OCI-LY1 (cell line): Measurements from ENCODE around the gene CSH1.
A peak's percentile ranks its signal among the peaks of the same experiment; 100 is the strongest.

Source experiments
- H2AFZ ChIP-seq: fragments of 200-600 bp; sonication (generic), shearing (Covaris generic); 2 replicates; pipeline ENCODE4 v1.6.0; 2014; ENCODE audit warnings: antibody characterized with exemption, mild to moderate bottlenecking, low read length
- H3F3A ChIP-seq: fragments of 200-600 bp; sonication (generic), shearing (Covaris generic); 2 replicates; pipeline ENCODE4 v1.6.0; 2014; ENCODE audit warnings: mild to moderate bottlenecking, antibody characterized with exemption, low read length, moderate library complexity; ENCODE audit not compliant: insufficient read depth
- H3K27ac ChIP-seq: fragments of 200-600 bp; sonication (generic); 2 replicates; pipeline ENCODE4 v1.5.1; 2014; ENCODE audit warnings: low read length, mixed run types, mild to moderate bottlenecking, low read depth; ENCODE audit not compliant: poor library complexity, severe bottlenecking
- H3K27me3 ChIP-seq: fragments of 200-600 bp; sonication (generic); 2 replicates; pipeline ENCODE4 v1.6.0; 2014; ENCODE audit warnings: antibody characterized with exemption, mild to moderate bottlenecking, low read length, moderate library complexity; ENCODE audit not compliant: insufficient read depth
- H3K36me3 ChIP-seq: fragments of 200-600 bp; sonication (generic); 2 replicates; pipeline ENCODE4 v1.6.1; 2014; ENCODE audit warnings: mild to moderate bottlenecking, antibody characterized with exemption, low read length, moderate library complexity, mixed read lengths; ENCODE audit not compliant: insufficient read depth
- H3K4me1 ChIP-seq: fragments of 200-600 bp; sonication (generic); 2 replicates; pipeline ENCODE4 v1.5.1; 2014; ENCODE audit warnings: mild to moderate bottlenecking, low read length, moderate library complexity; ENCODE audit not compliant: insufficient read depth, severe bottlenecking
- H3K4me2 ChIP-seq: fragments of 200-600 bp; sonication (generic), shearing (Covaris generic); 2 replicates; pipeline ENCODE4 v1.6.1; 2014; ENCODE audit warnings: low read length
- H3K4me3 ChIP-seq: fragments of 200-600 bp; sonication (generic); 2 replicates; pipeline ENCODE4 v1.5.1; 2014; ENCODE audit warnings: low read length, low read depth, mild to moderate bottlenecking, mixed read lengths; ENCODE audit not compliant: poor library complexity, severe bottlenecking
- H3K79me2 ChIP-seq: fragments of 200-600 bp; shearing (Covaris generic); 2 replicates; pipeline ENCODE4 v1.6.1; 2016; ENCODE audit warnings: mixed run types, low read length, mixed read lengths; ENCODE audit not compliant: insufficient read depth
- H3K9ac ChIP-seq: fragments of 200-600 bp; sonication (generic), shearing (Covaris generic); 2 replicates; pipeline ENCODE4 v1.6.1; 2014; ENCODE audit warnings: mild to moderate bottlenecking, low read length, mixed read lengths
- H3K9me2 ChIP-seq: fragments of 200-600 bp; sonication (generic), shearing (Covaris generic); 2 replicates; pipeline ENCODE4 v1.6.1; 2014; ENCODE audit warnings: low read depth, mild to moderate bottlenecking, low read length, mixed read lengths
- H3K9me3 ChIP-seq: fragments of 200-600 bp; shearing (Covaris generic); 2 replicates; pipeline ENCODE4 v1.6.1; 2014; ENCODE audit warnings: low read length, mixed read lengths
- H4K20me1 ChIP-seq: fragments of 200-600 bp; sonication (generic), shearing (Covaris generic); 2 replicates; pipeline ENCODE4 v1.6.0; 2016; ENCODE audit warnings: mild to moderate bottlenecking, low read length; ENCODE audit not compliant: insufficient read depth
- EZH2 ChIP-seq: fragments of 200-600 bp; sonication (generic), shearing (Covaris generic); IDR thresholded peaks from 2 replicates; pipeline ENCODE4 v1.8.0; 2017; ENCODE audit warnings: borderline replicate concordance, mixed run types, mild to moderate bottlenecking, antibody characterized with exemption, low read length, moderate library complexity, mixed read lengths
- TF ChIP-seq, protein P1 (sequence below): fragments of 200-600 bp; sonication (generic), shearing (Covaris generic); IDR thresholded peaks from 2 replicates; pipeline ENCODE4 v1.5.1; 2017; ENCODE audit warnings: mild to moderate bottlenecking, antibody characterized with exemption, low read length, moderate library complexity, mixed read lengths

The CSH1 gene

DNA sequence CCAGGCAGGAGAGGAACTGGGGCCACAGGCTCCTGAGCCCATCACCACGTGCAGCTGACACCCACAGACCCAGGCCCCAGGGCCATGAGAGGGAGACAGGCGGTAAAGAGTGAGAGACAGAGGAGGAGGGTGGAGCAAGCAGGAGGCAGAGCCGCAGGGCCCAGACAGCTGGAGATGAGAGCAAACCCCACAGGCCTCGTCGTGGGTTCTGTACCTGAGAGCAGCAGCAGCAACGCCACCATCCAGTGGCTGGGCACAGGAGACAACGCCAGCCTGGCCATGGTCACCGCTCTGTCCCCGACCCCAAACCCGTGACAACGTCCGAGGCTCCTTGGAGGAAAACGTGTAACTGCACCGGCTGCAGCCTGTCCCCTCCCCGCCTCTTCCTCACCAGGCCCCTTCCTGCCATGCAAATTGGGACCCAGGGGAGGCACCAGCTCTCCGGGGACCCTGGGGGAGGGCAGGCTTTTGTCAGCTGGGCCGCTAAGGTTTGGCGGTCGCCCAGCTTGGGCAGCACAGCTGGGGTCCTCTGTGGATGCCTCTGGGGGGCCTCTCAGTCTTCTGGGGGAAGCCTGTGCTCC lies 35.7 kb upstream of the CSH1 start, which contains the start of gene CD79B:
TSS of gene CD79B (minus strand) at position 351 of the 581 bp plus-strand sequence. CDS start at position 281, 70 bp downstream.
- H3K4me3 ChIP-seq, result peak within 1 kb of the TSS; percentile 97
- no peaks in the 10 kb centered on the region for H3K27me3 ChIP-seq
- TF ChIP-seq EZH2, result no peak
- TF ChIP-seq, protein P1, sequence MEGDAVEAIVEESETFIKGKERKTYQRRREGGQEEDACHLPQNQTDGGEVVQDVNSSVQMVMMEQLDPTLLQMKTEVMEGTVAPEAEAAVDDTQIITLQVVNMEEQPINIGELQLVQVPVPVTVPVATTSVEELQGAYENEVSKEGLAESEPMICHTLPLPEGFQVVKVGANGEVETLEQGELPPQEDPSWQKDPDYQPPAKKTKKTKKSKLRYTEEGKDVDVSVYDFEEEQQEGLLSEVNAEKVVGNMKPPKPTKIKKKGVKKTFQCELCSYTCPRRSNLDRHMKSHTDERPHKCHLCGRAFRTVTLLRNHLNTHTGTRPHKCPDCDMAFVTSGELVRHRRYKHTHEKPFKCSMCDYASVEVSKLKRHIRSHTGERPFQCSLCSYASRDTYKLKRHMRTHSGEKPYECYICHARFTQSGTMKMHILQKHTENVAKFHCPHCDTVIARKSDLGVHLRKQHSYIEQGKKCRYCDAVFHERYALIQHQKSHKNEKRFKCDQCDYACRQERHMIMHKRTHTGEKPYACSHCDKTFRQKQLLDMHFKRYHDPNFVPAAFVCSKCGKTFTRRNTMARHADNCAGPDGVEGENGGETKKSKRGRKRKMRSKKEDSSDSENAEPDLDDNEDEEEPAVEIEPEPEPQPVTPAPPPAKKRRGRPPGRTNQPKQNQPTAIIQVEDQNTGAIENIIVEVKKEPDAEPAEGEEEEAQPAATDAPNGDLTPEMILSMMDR, result no peak
- H3K4me2 ChIP-seq, result peak within 1 kb of the TSS; percentile 96
- H3K4me1 ChIP-seq, result peaks cover 72% of the 10 kb centered on the region
- peak within 1 kb of the TSS; percentile 100 for H3K9ac ChIP-seq
- peaks cover 23% of the 10 kb centered on the region for H3K79me2 ChIP-seq
- no peaks in the 10 kb centered on the region for H4K20me1 ChIP-seq
- no peak within 1 kb of the TSS for H2AFZ ChIP-seq
- no peaks in the 10 kb centered on the region for H3F3A ChIP-seq
- H3K9me3 ChIP-seq, result no peaks in the 10 kb centered on the region
- H3K9me2 ChIP-seq, result no peaks in the 10 kb centered on the region
- H3K27ac ChIP-seq, result peak within 1 kb of the TSS; percentile 97
- peaks cover 45% of the 10 kb centered on the region for H3K36me3 ChIP-seq

DNA sequence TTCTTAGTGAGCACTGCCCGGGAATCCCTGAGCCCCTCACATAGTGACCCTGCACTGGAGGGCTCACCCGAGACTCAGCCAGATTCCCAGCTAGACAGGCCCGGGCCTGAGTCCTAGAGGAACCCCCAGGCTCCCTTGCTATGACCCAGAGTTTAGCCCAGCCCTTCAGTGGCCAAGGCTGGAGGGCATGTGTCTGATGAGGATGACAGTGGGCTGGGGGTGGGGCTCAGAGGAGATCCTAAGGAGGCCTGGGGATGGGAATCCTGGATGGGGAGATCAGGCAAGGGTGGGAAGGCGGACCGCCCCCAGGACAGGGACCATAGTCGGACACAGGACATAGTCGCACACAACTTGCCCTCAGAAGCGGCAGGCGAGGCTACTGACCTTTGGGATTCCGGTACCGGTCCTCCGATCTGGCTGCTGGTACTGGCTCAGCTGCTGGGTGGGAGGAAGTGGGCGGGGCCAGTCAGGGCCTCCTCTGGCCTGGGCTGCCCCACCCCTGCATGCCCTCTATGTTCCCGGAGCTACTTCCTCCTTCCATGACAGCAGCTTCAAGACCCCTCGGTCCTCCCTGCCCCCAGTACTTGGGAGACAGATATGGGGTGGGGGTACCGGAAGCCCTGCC lies 34.7 kb upstream of the CSH1 start:
- peak overlapping the region; percentile 97 for H3K27ac ChIP-seq
- H3K36me3 ChIP-seq, result peaks cover 50% of the 10 kb centered on the region
- no peaks in the 10 kb centered on the region for H3K9me2 ChIP-seq
- no peaks in the 10 kb centered on the region for H3K9me3 ChIP-seq
- peaks cover 23% of the 10 kb centered on the region for H3K79me2 ChIP-seq
- H3K4me1 ChIP-seq, result peaks cover 80% of the 10 kb centered on the region
- H4K20me1 ChIP-seq, result no peaks in the 10 kb centered on the region
- H3F3A ChIP-seq, result peaks cover 9% of the 10 kb centered on the region
- H3K27me3 ChIP-seq, result no peaks in the 10 kb centered on the region
- peak overlapping the region; percentile 96 for H3K4me2 ChIP-seq
- H2AFZ ChIP-seq, result no peak overlapping the region
- TF ChIP-seq, protein P1, result no peak
- no peak for TF ChIP-seq EZH2
- peak overlapping the region; percentile 97 for H3K4me3 ChIP-seq
- H3K9ac ChIP-seq, result peak overlapping the region; percentile 100

DNA sequence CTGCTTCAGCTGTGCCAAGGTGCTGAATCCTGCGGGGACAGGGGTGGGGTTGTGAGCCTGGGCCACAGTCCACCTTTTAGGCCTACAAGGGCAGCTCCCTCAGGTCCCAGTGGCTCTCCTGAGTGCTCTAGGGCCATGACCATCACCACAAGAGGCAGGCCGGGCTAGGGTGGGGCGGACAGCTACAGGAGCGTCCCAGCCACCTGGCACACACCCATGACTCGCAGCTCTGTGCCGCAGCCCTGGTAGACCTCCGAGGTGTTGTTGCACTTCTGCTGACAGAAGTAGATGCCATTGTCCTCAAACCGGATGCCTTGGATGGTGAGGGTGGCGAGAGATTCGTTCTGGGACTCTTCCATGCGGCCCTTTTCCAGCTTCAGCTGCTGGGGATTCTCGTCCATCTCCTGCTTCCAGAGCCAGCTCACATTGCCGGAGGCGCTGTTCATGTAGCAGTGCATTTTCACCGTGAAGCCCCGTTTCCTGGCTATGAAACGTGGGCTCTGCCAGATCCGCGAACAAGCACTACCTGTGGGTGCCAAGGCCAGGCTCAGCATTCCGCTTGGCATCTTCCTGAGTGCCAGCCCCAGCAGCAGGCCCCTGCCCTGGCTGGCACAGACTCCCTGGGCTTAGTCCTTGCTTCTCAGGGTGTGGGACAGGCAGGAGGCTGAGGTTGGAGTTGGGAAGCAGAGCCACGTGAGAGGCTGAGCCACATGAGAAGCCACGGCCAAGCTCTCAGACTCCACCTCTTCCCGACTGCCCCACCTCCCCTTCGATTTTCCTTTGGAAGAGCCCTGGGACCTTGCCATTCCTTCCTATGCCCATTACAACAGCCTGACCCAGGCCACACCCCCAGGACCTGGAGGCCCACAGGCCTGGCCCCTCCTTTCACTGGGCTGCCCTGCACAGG lies 33.7 kb upstream of the CSH1 start:
- peaks cover 23% of the 10 kb centered on the region for H3K79me2 ChIP-seq
- peak overlapping the region; percentile 100 for H3K9ac ChIP-seq
- TF ChIP-seq EZH2, result no peak
- TF ChIP-seq, protein P1, result no peak; the same call in 1 of the 2 replicates
- peaks cover 18% of the 10 kb centered on the region for H3F3A ChIP-seq
- no peaks in the 10 kb centered on the region for H4K20me1 ChIP-seq
- no peaks in the 10 kb centered on the region for H3K9me2 ChIP-seq
- H3K4me2 ChIP-seq, result peak overlapping the region; percentile 96
- peak overlapping the region; percentile 97 for H3K4me3 ChIP-seq
- H3K27ac ChIP-seq, result peak overlapping the region; percentile 97
- no peaks in the 10 kb centered on the region for H3K9me3 ChIP-seq
- peaks cover 50% of the 10 kb centered on the region for H3K36me3 ChIP-seq
- no peak overlapping the region for H2AFZ ChIP-seq
- no peaks in the 10 kb centered on the region for H3K27me3 ChIP-seq
- peaks cover 83% of the 10 kb centered on the region for H3K4me1 ChIP-seq
